T-helper 1 cell treated with Interleukin-12 subunit alpha and Interleukin-12 subunit beta and Interleukin-4 antibody, amounts not matched to agents 30 μg/mL and 1 μg/mL, for 36 hours (primary cell): ENCODE data around the gene CCDC33.
"Not testable (repeated sequence)": the region's sequence is repeated elsewhere in the genome, so short reads cannot be mapped to it uniquely, and the experiment has no call there.

Experiments
- H3K27ac Mint-ChIP-seq: one replicate; pipeline ENCODE4 v1.8.0; 2021; ENCODE audit warnings: mild to moderate bottlenecking, mixed read lengths
- H3K27me3 Mint-ChIP-seq: one replicate; pipeline ENCODE4 v1.8.0; 2021; ENCODE audit warnings: low read depth, mixed read lengths
- H3K36me3 Mint-ChIP-seq: one replicate; pipeline ENCODE4 v1.8.0; 2021; ENCODE audit warnings: low read depth, mixed read lengths
- H3K4me1 Mint-ChIP-seq: one replicate; pipeline ENCODE4 v1.8.0; 2021; ENCODE audit warnings: low read depth, mixed read lengths
- H3K4me3 Mint-ChIP-seq: one replicate; pipeline ENCODE4 v1.8.0; 2021; ENCODE audit warnings: mild to moderate bottlenecking, moderate library complexity, mixed read lengths
- H3K9me3 Mint-ChIP-seq: one replicate; pipeline ENCODE4 v1.8.0; 2021; ENCODE audit warnings: mixed read lengths

Gene CCDC33

DNA sequence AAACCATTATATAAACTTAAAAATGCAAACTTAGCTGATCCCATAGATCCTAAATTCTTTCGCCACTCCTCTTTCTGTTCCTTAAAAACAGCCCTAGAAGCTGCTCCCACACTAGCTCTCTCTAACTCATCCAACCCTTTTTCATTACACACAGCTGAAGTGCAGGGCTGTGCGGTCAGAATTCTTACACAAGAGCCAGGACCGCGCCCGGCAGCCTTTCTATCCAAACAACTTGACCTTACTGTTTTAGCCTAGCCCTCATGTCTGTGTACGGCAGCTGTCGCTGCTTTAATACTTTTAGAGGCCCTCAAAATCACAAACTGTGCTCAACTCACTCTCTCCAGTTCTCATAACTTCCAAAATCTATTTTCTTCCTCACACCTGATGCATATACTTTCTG, 121.4 kb downstream of the CCDC33 start:
- H3K27me3 Mint-ChIP-seq = peaks cover 31% of the 10 kb centered on the region
- not testable (repeated sequence) for H3K36me3 Mint-ChIP-seq

DNA sequence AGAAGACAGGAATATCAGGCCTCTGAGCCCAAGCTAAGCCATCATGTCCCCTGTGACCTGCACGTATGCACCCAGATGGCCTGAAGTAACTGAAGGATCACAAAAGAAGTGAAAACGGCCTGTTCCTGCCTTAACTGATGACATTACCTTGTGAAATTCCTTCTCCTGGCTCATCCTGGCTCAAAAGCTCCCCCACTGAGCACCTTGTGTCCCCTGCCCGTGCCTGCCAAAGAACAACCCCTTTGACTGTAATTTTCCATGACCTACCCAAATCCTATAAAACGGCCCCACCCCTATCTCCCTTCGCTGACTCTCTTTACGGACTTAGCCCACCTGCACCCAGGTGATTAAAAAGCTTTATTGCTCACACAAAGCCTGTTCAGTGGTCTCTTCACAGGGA, 123.2 kb downstream of the CCDC33 start:
- not testable (repeated sequence) for H3K4me3 Mint-ChIP-seq, H3K9me3 Mint-ChIP-seq, H3K36me3 Mint-ChIP-seq, H3K27ac Mint-ChIP-seq, H3K4me1 Mint-ChIP-seq
- peaks cover 28% of the 10 kb centered on the region for H3K27me3 Mint-ChIP-seq

More for the DNA sequence above, 121.4 kb downstream of the CCDC33 start:
- peaks cover 11% of the 10 kb centered on the region for H3K9me3 Mint-ChIP-seq
- H3K27ac Mint-ChIP-seq, H3K4me1 Mint-ChIP-seq, H3K4me3 Mint-ChIP-seq: not testable (repeated sequence)

DNA sequence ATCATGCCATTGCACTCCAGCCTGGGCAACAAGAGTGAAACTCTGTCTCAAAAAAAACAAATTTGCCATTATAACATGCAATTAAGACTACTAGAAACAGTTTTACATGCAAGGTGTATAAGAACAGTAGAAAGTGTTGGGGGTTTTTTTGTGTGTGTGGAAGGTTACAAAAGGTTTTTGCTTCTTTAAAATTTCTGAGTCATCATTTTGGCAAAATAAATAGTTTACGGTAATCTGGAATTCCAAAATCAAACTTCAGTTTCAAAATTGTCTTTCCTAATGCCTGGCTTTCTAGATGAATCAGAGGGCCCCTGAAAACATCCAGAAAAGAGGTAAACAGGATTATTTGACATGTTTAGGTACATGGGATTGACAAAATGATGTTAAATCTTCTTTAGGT, 124.7 kb downstream of the CCDC33 start:
- H3K27me3 Mint-ChIP-seq = peaks cover 26% of the 10 kb centered on the region
- H3K4me3 Mint-ChIP-seq, H3K9me3 Mint-ChIP-seq, H3K4me1 Mint-ChIP-seq, H3K27ac Mint-ChIP-seq, H3K36me3 Mint-ChIP-seq: not testable (repeated sequence)

- no peaks in the 10 kb centered on the region for H3K4me1 Mint-ChIP-seq
- no peak overlapping the region for H3K4me3 Mint-ChIP-seq
- H3K9me3 Mint-ChIP-seq = no peaks in the 10 kb centered on the region
- no peak overlapping the region for H3K27ac Mint-ChIP-seq
- no peaks in the 10 kb centered on the region for H3K36me3 Mint-ChIP-seq
- peaks cover 39% of the 10 kb centered on the region for H3K27me3 Mint-ChIP-seq
These were observed 126.4 kb downstream of the CCDC33 start for GRCh38 chr15:74362482-74362881.

- no peak overlapping the region for H3K27ac Mint-ChIP-seq
- no peaks in the 10 kb centered on the region for H3K4me1 Mint-ChIP-seq
- H3K36me3 Mint-ChIP-seq = no peaks in the 10 kb centered on the region
- H3K4me3 Mint-ChIP-seq = peak overlapping the region; percentile 58
- H3K9me3 Mint-ChIP-seq = no peaks in the 10 kb centered on the region
- peaks cover 59% of the 10 kb centered on the region for H3K27me3 Mint-ChIP-seq
These were observed 128.9 kb downstream of the CCDC33 start for GRCh38 chr15:74364936-74365597.

GRCh38 chr15:74365598-74366445, 129.7 kb downstream of the CCDC33 start:
- Mint-ChIP-seq H3K4me1 (no peaks in the 10 kb centered on the region), H3K9me3 (no peaks in the 10 kb centered on the region), H3K27me3 (peaks cover 65% of the 10 kb centered on the region), H3K27ac (no peak overlapping the region), H3K4me3 (peak overlapping the region; percentile 58), H3K36me3 (no peaks in the 10 kb centered on the region)

DNA sequence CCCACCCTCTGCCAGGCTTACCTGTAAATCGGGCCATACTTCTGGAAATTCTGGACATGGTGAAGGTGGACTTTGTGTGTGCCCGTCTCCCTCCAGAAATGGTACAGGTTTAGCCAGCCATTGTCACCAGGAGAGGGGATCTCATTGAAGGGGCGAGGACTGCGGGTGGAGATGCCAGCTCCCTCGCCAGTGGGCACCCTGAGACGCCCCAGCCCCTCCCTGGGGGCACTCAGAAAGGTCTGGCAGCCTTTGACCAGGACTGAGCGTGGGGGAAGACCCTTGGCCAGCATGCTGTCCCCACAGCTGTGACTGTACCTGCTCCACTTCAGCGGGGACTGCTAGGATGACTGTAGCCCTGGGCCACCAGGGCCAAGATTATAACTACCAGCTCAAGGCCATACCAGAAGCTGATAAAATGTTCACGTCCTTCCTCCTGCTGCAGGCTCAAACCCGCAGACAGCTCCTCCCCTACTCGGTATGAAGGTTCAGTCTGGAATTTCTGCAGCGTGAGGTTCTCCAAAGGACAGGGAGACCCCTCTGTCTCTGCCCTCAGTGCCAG, 131.2 kb downstream of the CCDC33 start, which contains the start of gene CYP11A1:
Gene CYP11A1, minus strand, starts transcription at position 351 of the 559 bp plus-strand sequence. Its CDS starts 61 bp downstream, at position 290.
- H3K4me1 Mint-ChIP-seq = no peaks in the 10 kb centered on the region
- H3K27ac Mint-ChIP-seq = no peak within 1 kb of the TSS
- H3K27me3 Mint-ChIP-seq = peaks cover 69% of the 10 kb centered on the region
- no peak within 1 kb of the TSS for H3K4me3 Mint-ChIP-seq
- H3K9me3 Mint-ChIP-seq = no peaks in the 10 kb centered on the region
- no peaks in the 10 kb centered on the region for H3K36me3 Mint-ChIP-seq

GRCh38 chr15:74368121-74368520, 132.0 kb downstream of the CCDC33 start:
- Mint-ChIP-seq H3K36me3 (no peaks in the 10 kb centered on the region), H3K4me3 (no peak overlapping the region), H3K27ac (no peak overlapping the region), H3K27me3 (peaks cover 72% of the 10 kb centered on the region), H3K9me3 (no peaks in the 10 kb centered on the region), H3K4me1 (no peaks in the 10 kb centered on the region)

DNA sequence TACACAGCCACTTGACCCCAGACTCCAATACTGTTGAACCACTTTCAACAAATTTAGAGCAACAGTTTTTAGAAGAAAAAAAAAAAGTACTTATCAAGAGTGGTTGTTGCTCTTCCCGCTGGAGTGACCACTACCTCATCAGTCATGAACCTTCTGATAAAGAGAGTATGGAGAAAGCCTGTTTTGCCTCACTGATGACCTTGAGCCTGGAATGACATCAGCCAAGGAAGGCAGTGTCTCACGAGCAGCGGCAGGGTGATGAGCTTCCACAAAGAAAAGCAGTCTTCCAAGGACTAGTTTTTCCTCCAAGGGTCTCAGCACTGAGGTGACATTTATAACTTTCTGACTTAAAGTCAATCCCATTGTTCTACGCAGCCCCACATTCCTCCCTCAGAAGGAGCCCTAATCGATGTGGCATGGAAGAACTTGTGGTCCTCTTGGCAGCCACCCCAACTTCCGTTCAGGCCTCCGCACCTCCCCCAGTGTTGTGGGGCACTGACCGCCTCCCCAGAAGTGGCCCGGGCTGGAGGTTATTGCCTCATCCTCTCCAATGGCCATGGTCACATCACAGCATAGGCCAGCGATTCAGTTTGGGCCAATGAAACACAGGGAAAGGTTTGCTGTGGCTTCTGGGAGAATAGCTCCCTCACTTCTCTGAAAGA, 133.1 kb downstream of the CCDC33 start:
- Mint-ChIP-seq H3K36me3 (no peaks in the 10 kb centered on the region), H3K9me3 (no peaks in the 10 kb centered on the region), H3K27me3 (peaks cover 67% of the 10 kb centered on the region), H3K27ac (no peak overlapping the region), H3K4me3 (no peak overlapping the region), H3K4me1 (no peaks in the 10 kb centered on the region)

- H3K27me3 Mint-ChIP-seq = peaks cover 62% of the 10 kb centered on the region
- no peaks in the 10 kb centered on the region for H3K9me3 Mint-ChIP-seq
- H3K4me3 Mint-ChIP-seq = no peak overlapping the region
- peaks cover under 1% of the 10 kb centered on the region for H3K4me1 Mint-ChIP-seq
- H3K36me3 Mint-ChIP-seq = no peaks in the 10 kb centered on the region
- H3K27ac Mint-ChIP-seq = no peak overlapping the region
These were observed 133.6 kb downstream of the CCDC33 start for GRCh38 chr15:74369756-74370155.

- Mint-ChIP-seq H3K27me3 (peaks cover 55% of the 10 kb centered on the region), H3K27ac (no peak overlapping the region)
These were observed 134.3 kb downstream of the CCDC33 start for GRCh38 chr15:74370471-74370870.

GRCh38 chr15:74373056-74373650, 137.0 kb downstream of the CCDC33 start:
- Mint-ChIP-seq H3K4me3 (peak overlapping the region; percentile 82), H3K4me1 (peaks cover 8% of the 10 kb centered on the region), H3K36me3 (no peaks in the 10 kb centered on the region), H3K27ac (no peak overlapping the region), H3K27me3 (peaks cover 37% of the 10 kb centered on the region), H3K9me3 (no peaks in the 10 kb centered on the region)

More at GRCh38 chr15:74370471-74370870, 134.3 kb downstream of the CCDC33 start:
- H3K4me1 Mint-ChIP-seq = peaks cover 8% of the 10 kb centered on the region
- H3K36me3 Mint-ChIP-seq = no peaks in the 10 kb centered on the region
- no peak overlapping the region for H3K4me3 Mint-ChIP-seq
- no peaks in the 10 kb centered on the region for H3K9me3 Mint-ChIP-seq

DNA sequence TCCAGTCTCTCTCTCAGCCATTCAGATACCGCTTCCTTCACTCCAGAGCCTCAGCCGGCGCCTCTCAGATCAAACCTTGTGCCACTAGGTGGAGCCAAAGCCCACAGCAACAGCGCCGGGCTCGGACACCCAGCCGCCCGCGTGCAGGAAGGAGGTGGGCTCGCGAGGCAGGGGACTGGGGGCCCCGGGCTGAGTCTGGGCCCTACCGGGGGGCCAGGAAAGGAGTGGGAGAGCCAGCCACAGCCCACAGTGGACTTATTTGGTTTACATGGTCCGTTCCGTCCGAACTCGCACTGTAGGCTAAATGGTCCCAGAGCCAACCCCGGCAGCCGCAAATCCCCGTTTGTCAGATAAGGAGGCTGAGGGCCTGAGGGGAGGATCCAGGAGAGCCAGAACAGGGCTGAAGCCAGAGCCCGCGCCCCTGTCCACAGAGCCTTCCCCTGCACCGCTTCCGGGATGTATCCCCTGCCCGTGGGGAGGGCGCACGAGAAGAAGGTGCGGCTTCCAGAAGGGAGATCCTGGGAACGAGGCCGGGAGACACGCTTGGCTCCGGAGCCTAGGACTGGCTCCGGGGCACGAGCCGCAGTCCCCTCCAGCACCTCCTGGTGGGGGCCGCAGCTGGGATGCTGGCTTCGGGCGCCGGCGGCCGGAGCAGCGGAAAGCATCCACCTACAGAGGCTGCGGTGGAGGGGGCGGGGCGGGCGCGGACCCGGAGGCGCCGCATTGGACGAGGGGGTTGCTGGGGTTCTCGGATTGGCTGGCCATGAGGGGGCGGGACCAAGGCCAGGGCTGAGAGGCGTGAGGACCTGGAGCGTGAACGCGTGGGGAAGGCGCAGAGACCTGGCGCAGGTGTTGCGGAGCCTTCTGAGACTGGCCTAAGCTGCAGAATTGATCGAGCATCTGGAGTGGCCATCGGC, 137.9 kb downstream of the CCDC33 start:
- Mint-ChIP-seq H3K4me3 (peak overlapping the region; percentile 82), H3K27ac (peak overlapping the region; percentile 81), H3K36me3 (no peaks in the 10 kb centered on the region)

More for the DNA sequence above, 137.9 kb downstream of the CCDC33 start:
- peaks cover 29% of the 10 kb centered on the region for H3K27me3 Mint-ChIP-seq
- no peaks in the 10 kb centered on the region for H3K9me3 Mint-ChIP-seq
- peaks cover 16% of the 10 kb centered on the region for H3K4me1 Mint-ChIP-seq
